Measurements from ENCODE around the gene DACT2. TPM values are rescaled to one million over a fixed set of nuclear protein-coding genes. Genes with fewer than 3 reads are reported as not detected.

Gene DACT2
- total and polyA plus RNA-seq, 2 of the 8 experiments (the other 6 are each of a cell fraction or from before 2014, with no cell fraction given), result 2.9 to 3.1 TPM

- Histone ChIP-seq H2BK5ac (ENCODE audit: low read depth, low read length) (no peak overlapping the region), H3K79me2 (ENCODE audit: control insufficient read depth in 1 of 2, insufficient read depth in 2 of 2, low read length in 2 of 2) (no peaks in the 10 kb centered on the region), H4K8ac (ENCODE audit: extremely low read depth, insufficient read depth, low read length) (no peak overlapping the region), H3K79me1 (ENCODE audit: low read depth, low read length) (no peaks in the 10 kb centered on the region), H4K91ac (replicated peaks; ENCODE audit: insufficient read length, low read length) (no peak overlapping the region), H4K20me1 (replicated peaks in 1 of 2; ENCODE audit: control insufficient read depth in 1 of 2, insufficient read depth in 2 of 2, low read length in 2 of 2) (no peaks in the 10 kb centered on the region), H2AFZ (ENCODE audit: low read length) (no peak overlapping the region), H3K14ac (ENCODE audit: insufficient read length) (no peak overlapping the region), H3K27ac (ENCODE audit: low read depth, low read length) (no peak overlapping the region), H3K27me3 (replicated peaks in 1 of 4; ENCODE audit: control insufficient read depth in 3 of 4, extremely low read depth in 1 of 4, insufficient read depth in 3 of 4, low read length in 3 of 4) (no peaks in the 10 kb centered on the region), H3K36me3 (ENCODE audit: control insufficient read depth in 2 of 4, insufficient read depth in 4 of 4, low read length in 3 of 4) (no peaks in the 10 kb centered on the region), H4K5ac (ENCODE audit: insufficient read length, low read depth, low read length) (no peak overlapping the region), H3K56ac (replicated peaks; ENCODE audit: insufficient read length, low read depth, low read length) (no peak overlapping the region), H3K9ac (replicated peaks in 1 of 4; ENCODE audit: extremely low read depth in 1 of 4, low read depth in 3 of 4, low read length in 3 of 4) (no peak overlapping the region), H3K23me2 (ENCODE audit: low read depth, low read length) (no peaks in the 10 kb centered on the region), H3K4me3 (ENCODE audit: extremely low read depth in 1 of 4, insufficient read depth in 2 of 4, low read depth in 3 of 4, low read length in 4 of 4) (no peak overlapping the region), H3K23ac (ENCODE audit: insufficient read length) (no peak overlapping the region), H3K9me3 (ENCODE audit: insufficient read depth in 2 of 2, low read depth in 1 of 2, low read length in 1 of 2) (peaks cover 5 to 6% of the 10 kb centered on the region in 2 experiments; a peak in 2 of 4 replicates), H2BK120ac (replicated peaks; ENCODE audit: low read depth, low read length) (no peak overlapping the region), H3K18ac (ENCODE audit: extremely low read depth, low read length) (no peak overlapping the region), H2BK15ac (ENCODE audit: low read length) (no peak overlapping the region), H2BK12ac (ENCODE audit: low read depth, low read length) (no peak overlapping the region), H3K4me1 (replicated peaks in 1 of 4; ENCODE audit: control insufficient read depth in 3 of 4, insufficient read depth in 4 of 4, low read length in 3 of 4) (no peaks in the 10 kb centered on the region; a peak in 2 of 7 replicates), H3K4ac (replicated peaks; ENCODE audit: insufficient read length, low read depth, low read length) (no peak overlapping the region), H2BK20ac (ENCODE audit: low read length) (no peak overlapping the region), H2AK5ac (ENCODE audit: low read depth, low read length) (no peak overlapping the region), H3K4me2 (ENCODE audit: insufficient read depth in 1 of 2, low read depth in 2 of 2, low read length in 2 of 2) (no peak overlapping the region)
- TF ChIP-seq TAF7 (optimal IDR thresholded peaks at IDR 0.05; ENCODE audit: borderline replicate concordance, low read depth, low read length) (no peak), ASH2L (IDR thresholded peaks at IDR 0.05; ENCODE audit: low read length) (no peak), RBBP5 (IDR thresholded peaks at IDR 0.05; ENCODE audit: borderline replicate concordance, low read depth, low read length) (no peak), SUZ12 (IDR thresholded peaks at IDR 0.05; ENCODE audit: low read length) (no peak), TCF12 (IDR thresholded peaks at IDR 0.05; ENCODE audit: low read depth, low read length) (no peak), ATF2 (IDR thresholded peaks at IDR 0.05; ENCODE audit: low read length) (no peak), TBP (IDR thresholded peaks at IDR 0.05; ENCODE audit: low read depth, low read length) (no peak), SP2 (IDR thresholded peaks at IDR 0.05; ENCODE audit: low read length) (no peak)
- ChIA-PET POLR2A (ENCODE audit: partially characterized antibody) (no interaction called here), CTCF (ENCODE audit: partially characterized antibody) (interaction anchor here (1.3 kb wide), 1 partner anchor 124 kb away, joined by 3 read pairs; no protein-coding TSS in a partner anchor)
- FAIRE-seq (no peak), DNase-seq (ENCODE audit: low read depth in 1 of 2, low spot score in 2 of 2) (no peak)
Measured at GRCh38 chr6:168256940-168257339, 62.6 kb downstream of the DACT2 start.
